Mesenchymal stem cell (in vitro differentiated cells and primary cell): ENCODE data around the gene DMD.

Experiments
- DNase-seq: peaks from one replicate; pipeline ENCODE4 v3.0.0-alpha.2; 2013
- H2AFZ ChIP-seq: one replicate; pipeline ENCODE4 v1.6.1; 2013; ENCODE audit warnings: low read depth, mild to moderate bottlenecking, control low read depth, inconsistent platforms, low read length, moderate library complexity
- H2AK5ac ChIP-seq: 2 replicates; pipeline ENCODE4 v1.6.1; 2013; ENCODE audit warnings: low read length, moderate library complexity, mild to moderate bottlenecking, inconsistent platforms; ENCODE audit not compliant: severe bottlenecking
- H2BK120ac ChIP-seq: one replicate; pipeline ENCODE4 v1.6.1; 2013; ENCODE audit warnings: low read depth, mild to moderate bottlenecking, inconsistent platforms, low read length, moderate library complexity
- H2BK12ac ChIP-seq, 2 experiments: one replicate each; pipeline ENCODE4 v1.6.1; 2013; ENCODE audit warnings: inconsistent platforms in 2 of 2, low read length in 2 of 2, mild to moderate bottlenecking in 2 of 2, moderate library complexity in 2 of 2, control low read depth in 1 of 2
- H2BK15ac ChIP-seq: one replicate; pipeline ENCODE4 v1.6.1; 2013; ENCODE audit warnings: mild to moderate bottlenecking, low read depth, inconsistent platforms; ENCODE audit not compliant: poor library complexity, severe bottlenecking
- H2BK5ac ChIP-seq: 2 replicates; pipeline ENCODE4 v1.6.1; 2013; ENCODE audit warnings: low read depth, mild to moderate bottlenecking, low read length, control low read depth, inconsistent platforms; ENCODE audit not compliant: poor library complexity, severe bottlenecking
- H3K14ac ChIP-seq, 2 experiments: one replicate each; pipeline ENCODE4 v1.6.1; 2013; ENCODE audit warnings: inconsistent platforms in 2 of 2, low read length in 2 of 2, control low read depth in 1 of 2, mild to moderate bottlenecking in 1 of 2, moderate library complexity in 1 of 2
- H3K18ac ChIP-seq, 2 experiments: one replicate each; pipeline ENCODE4 v1.6.1; 2013; ENCODE audit warnings: inconsistent platforms in 2 of 2, low read length in 2 of 2, control low read depth in 1 of 2, low read depth in 1 of 2, mild to moderate bottlenecking in 1 of 2
- H3K23ac ChIP-seq, 2 experiments: one replicate each; pipeline ENCODE4 v1.6.1; 2013; ENCODE audit warnings: inconsistent platforms in 2 of 2, low read length in 2 of 2, mild to moderate bottlenecking in 2 of 2, moderate library complexity in 2 of 2, control low read depth in 1 of 2
- H3K27ac ChIP-seq: 2 replicates; pipeline ENCODE4 v1.5.1; 2013; ENCODE audit warnings: mild to moderate bottlenecking, moderate library complexity, low read length, control low read depth, inconsistent platforms; ENCODE audit not compliant: poor library complexity, severe bottlenecking
- H3K27me3 ChIP-seq, 2 experiments: 2 replicates each; pipeline versions ENCODE4 v1.6.1 to v1.7.0; 2013; ENCODE audit warnings: low read length in 2 of 2, mild to moderate bottlenecking in 2 of 2, moderate library complexity in 2 of 2, control low read depth in 1 of 2, inconsistent platforms in 1 of 2; ENCODE audit not compliant: control insufficient read depth in 1 of 2, insufficient read depth in 1 of 2
- H3K36me3 ChIP-seq, 2 experiments: 2 replicates each; pipeline versions ENCODE4 v1.6.1 to v1.7.0; 2013; ENCODE audit warnings: low read length in 2 of 2, control low read depth in 1 of 2, inconsistent platforms in 1 of 2, low read depth in 1 of 2, mild to moderate bottlenecking in 1 of 2; ENCODE audit not compliant: insufficient read depth in 2 of 2, control insufficient read depth in 1 of 2
- H3K4ac ChIP-seq, 2 experiments: one replicate each; pipeline ENCODE4 v1.6.1; 2013; ENCODE audit warnings: inconsistent platforms in 2 of 2, low read length in 2 of 2, mild to moderate bottlenecking in 2 of 2, moderate library complexity in 2 of 2, control low read depth in 1 of 2, low read depth in 1 of 2
- H3K4me1 ChIP-seq: 2 replicates; pipeline ENCODE4 v1.6.1; 2013; ENCODE audit warnings: low read depth, low read length, control low read depth; ENCODE audit not compliant: control insufficient read depth, insufficient read depth
- H3K4me2 ChIP-seq: 2 replicates; pipeline ENCODE4 v1.6.1; 2013; ENCODE audit warnings: low read length, mild to moderate bottlenecking, inconsistent platforms; ENCODE audit not compliant: poor library complexity, severe bottlenecking
- H3K4me3 ChIP-seq, 2 experiments: 2 replicates each; pipeline versions ENCODE4 v1.5.1 to v1.7.0; 2013; ENCODE audit warnings: low read length in 2 of 2, mild to moderate bottlenecking in 2 of 2, control low read depth in 1 of 2, low read depth in 1 of 2; ENCODE audit not compliant: insufficient read depth in 1 of 2
- H3K79me1 ChIP-seq: replicated peaks from 2 replicates; pipeline ENCODE4 v1.6.1; 2013; ENCODE audit warnings: mild to moderate bottlenecking, control low read depth, low read length, inconsistent platforms; ENCODE audit not compliant: poor library complexity, severe bottlenecking
- H3K9ac ChIP-seq: 2 replicates; pipeline ENCODE4 v1.7.0; 2013; ENCODE audit warnings: mild to moderate bottlenecking, low read length, moderate library complexity
- H3K9me3 ChIP-seq: 2 replicates; pipeline ENCODE4 v1.7.0; 2013; ENCODE audit warnings: mild to moderate bottlenecking, low read length; ENCODE audit not compliant: control insufficient read depth
- H4K8ac ChIP-seq: one replicate; pipeline ENCODE4 v1.6.1; 2013; ENCODE audit warnings: inconsistent platforms, mild to moderate bottlenecking, low read length, moderate library complexity
- H4K91ac ChIP-seq: one replicate; pipeline ENCODE4 v1.6.1; 2013; ENCODE audit warnings: mild to moderate bottlenecking, low read length, inconsistent platforms
- WGBS: methylation state at CpG from one replicate; pipeline ENCODE4 v1.1.7; 2013; ENCODE audit warnings: mixed read lengths; 5-methylcytosine and 5-hydroxymethylcytosine counted together

Gene DMD

GRCh38 chrX:31319586-31319985, 1891.8 kb downstream of the DMD start:
- Histone ChIP-seq H3K9me3 (no peaks in the 10 kb centered on the region), H3K27me3 (no peaks in the 10 kb centered on the region), H2BK5ac (no peak overlapping the region), H3K4me2 (no peak overlapping the region), H3K4me1 (no peaks in the 10 kb centered on the region), H3K23ac (no peak overlapping the region), H3K79me1 (no peaks in the 10 kb centered on the region), H2AK5ac (no peak overlapping the region), H2BK12ac (no peak overlapping the region), H3K18ac (no peak overlapping the region), H4K91ac (no peak overlapping the region), H2AFZ (no peak overlapping the region), H4K8ac (no peak overlapping the region), H2BK15ac (no peak overlapping the region), H2BK120ac (no peak overlapping the region), H3K14ac (no peak overlapping the region), H3K9ac (no peak overlapping the region), H3K4ac (no peak overlapping the region), H3K36me3 (no peaks in the 10 kb centered on the region), H3K27ac (no peak overlapping the region), H3K4me3 (no peak overlapping the region)
- no peak for DNase-seq
- WGBS = no CpG with 5 or more reads among the region's 2 CpGs

- Histone ChIP-seq H3K14ac (no peak overlapping the region), H3K79me1 (no peaks in the 10 kb centered on the region), H4K8ac (no peak overlapping the region), H2AK5ac (no peak overlapping the region), H3K27ac (no peak overlapping the region), H2BK12ac (no peak overlapping the region), H3K27me3 (no peaks in the 10 kb centered on the region), H3K9ac (no peak overlapping the region), H3K9me3 (no peaks in the 10 kb centered on the region), H3K4me2 (no peak overlapping the region), H3K4me3 (no peak overlapping the region), H4K91ac (no peak overlapping the region), H3K4ac (no peak overlapping the region), H3K23ac (no peak overlapping the region), H3K18ac (no peak overlapping the region), H3K4me1 (no peaks in the 10 kb centered on the region), H3K36me3 (no peaks in the 10 kb centered on the region), H2BK15ac (no peak overlapping the region), H2AFZ (no peak overlapping the region), H2BK120ac (no peak overlapping the region), H2BK5ac (no peak overlapping the region)
- WGBS = 89% methylated on average over 1 of the region's 4 CpGs
- DNase-seq = no peak
Measured at GRCh38 chrX:31318866-31319265, 1892.5 kb downstream of the DMD start.

GRCh38 chrX:31316340-31316991, 1894.9 kb downstream of the DMD start:
- 100% methylated on average over 1 of the region's 2 CpGs for WGBS
- Histone ChIP-seq H3K27ac (no peak overlapping the region), H3K9me3 (no peaks in the 10 kb centered on the region), H3K4me3 (no peak overlapping the region), H2BK15ac (no peak overlapping the region), H3K4me2 (no peak overlapping the region), H3K4ac (no peak overlapping the region), H3K4me1 (no peaks in the 10 kb centered on the region), H2BK5ac (no peak overlapping the region), H3K36me3 (no peaks in the 10 kb centered on the region), H3K23ac (no peak overlapping the region), H4K91ac (no peak overlapping the region), H4K8ac (no peak overlapping the region), H2AK5ac (no peak overlapping the region), H3K9ac (no peak overlapping the region), H2BK120ac (no peak overlapping the region), H3K27me3 (no peaks in the 10 kb centered on the region), H2AFZ (no peak overlapping the region), H2BK12ac (no peak overlapping the region), H3K79me1 (no peaks in the 10 kb centered on the region), H3K14ac (no peak overlapping the region), H3K18ac (no peak overlapping the region)
- no peak for DNase-seq

GRCh38 chrX:31314921-31315320, 1896.4 kb downstream of the DMD start:
- no CpG with 5 or more reads among the region's 3 CpGs for WGBS

More at GRCh38 chrX:31314921-31315320, 1896.4 kb downstream of the DMD start:
- H2BK12ac ChIP-seq = no peak overlapping the region
- no peak overlapping the region for H3K4me2 ChIP-seq
- no peaks in the 10 kb centered on the region for H3K4me1 ChIP-seq
- no peaks in the 10 kb centered on the region for H3K27me3 ChIP-seq
- no peaks in the 10 kb centered on the region for H3K9me3 ChIP-seq
- H3K23ac ChIP-seq = no peak overlapping the region
- no peak overlapping the region for H3K4ac ChIP-seq
- H3K9ac ChIP-seq = no peak overlapping the region
- H2AFZ ChIP-seq = no peak overlapping the region
- H4K91ac ChIP-seq = no peak overlapping the region
- H3K79me1 ChIP-seq = no peaks in the 10 kb centered on the region
- peak overlapping the region; percentile 64 for H3K27ac ChIP-seq
- H4K8ac ChIP-seq = no peak overlapping the region
- H2BK5ac ChIP-seq = no peak overlapping the region
- H3K14ac ChIP-seq = no peak overlapping the region
- H3K18ac ChIP-seq = peak overlapping the region in 1 of 2 experiments; percentile 12
- no peak overlapping the region for H2BK15ac ChIP-seq
- peak; percentile 22 for DNase-seq
- H2BK120ac ChIP-seq = peak overlapping the region; percentile 61
- no peak overlapping the region for H3K4me3 ChIP-seq
- no peak overlapping the region for H2AK5ac ChIP-seq
- no peaks in the 10 kb centered on the region for H3K36me3 ChIP-seq
